A673 (cell line): ENCODE measurements around the gene FITM2. TPM values are rescaled to one million over a fixed set of nuclear protein-coding genes. Genes with fewer than 3 reads are reported as not detected.
A peak's percentile ranks its signal among the peaks of the same experiment; 100 is the strongest.

Experiments used
- BruUV-seq: library from RNA; stranded (reverse); fragments of 400-500 nt; replicated peaks from 2 replicates; lab custom pipeline; 2021; lab: Mats Ljungman, UMichigan
- CTCF ChIA-PET: fragments of 300-600 bp; sonication (Branson Sonifier 250); formaldehyde crosslinking; loops from one replicate; lab custom pipeline; 2022; ENCODE audit warnings: antibody characterized with exemption; lab: Charles Lee
- POLR2A ChIA-PET: fragments of 300-600 bp; sonication (Branson Sonifier 250); formaldehyde crosslinking; loops from one replicate; lab custom pipeline; 2022; ENCODE audit warnings: antibody characterized with exemption; ENCODE audit not compliant: low non-redundant PET; lab: Charles Lee
- DNase-seq: peaks from one replicate; pipeline ENCODE4 v3.0.0-alpha.2; 2015; ENCODE audit warnings: low spot score
- H3K27ac ChIP-seq: fragments of 200-600 bp; sonication (generic); 2 replicates; pipeline ENCODE4 v1.5.1; 2016; ENCODE audit warnings: mixed run types, low read depth, mild to moderate bottlenecking, mixed read lengths, antibody characterized with exemption, low read length; ENCODE audit not compliant: poor library complexity, severe bottlenecking
- H3K27me3 ChIP-seq: fragments of 200-600 bp; sonication (generic); replicated peaks from 2 replicates; pipeline ENCODE4 v1.6.1; 2017; ENCODE audit warnings: mixed run types, low read depth, mild to moderate bottlenecking, mixed read lengths, antibody characterized with exemption, low read length; ENCODE audit not compliant: insufficient read depth, poor library complexity
- H3K36me3 ChIP-seq: fragments of 200-600 bp; sonication (generic); 2 replicates; pipeline ENCODE4 v1.6.1; 2016; ENCODE audit warnings: mixed run types, mild to moderate bottlenecking, mixed read lengths, antibody characterized with exemption, low read length; ENCODE audit not compliant: insufficient read depth, poor library complexity, severe bottlenecking
- H3K4me1 ChIP-seq: fragments of 200-600 bp; sonication (generic); 2 replicates; pipeline ENCODE4 v1.6.1; 2017; ENCODE audit warnings: mixed run types, mild to moderate bottlenecking, mixed read lengths, antibody characterized with exemption, low read length; ENCODE audit not compliant: insufficient read depth, poor library complexity, severe bottlenecking
- H3K4me3 ChIP-seq: fragments of 200-600 bp; sonication (generic); 2 replicates; pipeline ENCODE4 v1.5.1; 2016; ENCODE audit warnings: low read depth, mixed run types, mild to moderate bottlenecking, mixed read lengths, low read length; ENCODE audit not compliant: poor library complexity, severe bottlenecking
- H3K9me3 ChIP-seq: fragments of 200-600 bp; sonication (generic); 2 replicates; pipeline ENCODE4 v1.6.1; 2016; ENCODE audit warnings: mixed run types, low read depth, mild to moderate bottlenecking, mixed read lengths, antibody characterized with exemption, low read length; ENCODE audit not compliant: poor library complexity, severe bottlenecking
- EZH2 ChIP-seq: fragments of 200-600 bp; sonication (generic); IDR thresholded peaks from 2 replicates; pipeline ENCODE4 v1.6.1; 2017; ENCODE audit warnings: borderline replicate concordance, low read depth, mild to moderate bottlenecking, mixed read lengths, antibody characterized with exemption, low read length; ENCODE audit not compliant: poor library complexity, severe bottlenecking
- intact Hi-C: fragments of 100-400 bp; cut with micrococcal nuclease; formaldehyde crosslinking; loops from one replicate; pipeline ENCODE4 v1.10.0; 2022; ENCODE audit not compliant: unreplicated experiment
- total RNA-seq: library from RNA; stranded (reverse); gene quantifications from 2 replicates; pipeline ENCODE4 v1.2.3, GENCODE V29; 2021
- TF ChIP-seq, protein P1 (sequence below): fragments of 300-800, 200-600 bp; sonication (generic); conservative IDR thresholded peaks from 2 replicates; pipeline ENCODE4 v1.5.1; 2017; ENCODE audit warnings: low read depth, mild to moderate bottlenecking, antibody characterized with exemption, low read length, moderate library complexity, mixed read lengths

The FITM2 gene
- total RNA-seq, 1 experiment from 2014 or later: 5.7 TPM

- ChIA-PET CTCF (no interaction called here), POLR2A (no interaction called here)
- Histone ChIP-seq H3K4me1 (no peaks in the 10 kb centered on the region), H3K27me3 (peaks cover 3% of the 10 kb centered on the region), H3K27ac (no peak overlapping the region), H3K9me3 (no peaks in the 10 kb centered on the region), H3K4me3 (no peak overlapping the region), H3K36me3 (no peaks in the 10 kb centered on the region)
- TF ChIP-seq EZH2: no peak
- TF ChIP-seq, protein P1, sequence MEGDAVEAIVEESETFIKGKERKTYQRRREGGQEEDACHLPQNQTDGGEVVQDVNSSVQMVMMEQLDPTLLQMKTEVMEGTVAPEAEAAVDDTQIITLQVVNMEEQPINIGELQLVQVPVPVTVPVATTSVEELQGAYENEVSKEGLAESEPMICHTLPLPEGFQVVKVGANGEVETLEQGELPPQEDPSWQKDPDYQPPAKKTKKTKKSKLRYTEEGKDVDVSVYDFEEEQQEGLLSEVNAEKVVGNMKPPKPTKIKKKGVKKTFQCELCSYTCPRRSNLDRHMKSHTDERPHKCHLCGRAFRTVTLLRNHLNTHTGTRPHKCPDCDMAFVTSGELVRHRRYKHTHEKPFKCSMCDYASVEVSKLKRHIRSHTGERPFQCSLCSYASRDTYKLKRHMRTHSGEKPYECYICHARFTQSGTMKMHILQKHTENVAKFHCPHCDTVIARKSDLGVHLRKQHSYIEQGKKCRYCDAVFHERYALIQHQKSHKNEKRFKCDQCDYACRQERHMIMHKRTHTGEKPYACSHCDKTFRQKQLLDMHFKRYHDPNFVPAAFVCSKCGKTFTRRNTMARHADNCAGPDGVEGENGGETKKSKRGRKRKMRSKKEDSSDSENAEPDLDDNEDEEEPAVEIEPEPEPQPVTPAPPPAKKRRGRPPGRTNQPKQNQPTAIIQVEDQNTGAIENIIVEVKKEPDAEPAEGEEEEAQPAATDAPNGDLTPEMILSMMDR: peak; percentile 11; the same call in 1 of the 2 replicates
- no peak for DNase-seq
- intact Hi-C loops: no loop called here
- no TSS peak for BruUV-seq
Measured at GRCh38 chr20:44253528-44253927, 57.5 kb downstream of the FITM2 start.

Other genes with a start within 250 kb of the FITM2 start
- gene JPH2, start 124.0 kb downstream of the FITM2 start, total RNA-seq: 1.0 and 1.1 TPM in 2 replicates
- gene OSER1, start 100.4 kb downstream of the FITM2 start, total RNA-seq: 40.7 and 50.5 TPM in 2 replicates
- gene GDAP1L1, start 63.9 kb downstream of the FITM2 start, total RNA-seq: 0.54 and 0.68 TPM in 2 replicates
- gene R3HDML, start 25.8 kb upstream of the FITM2 start, total RNA-seq: not detected in 2 replicates
- gene HNF4A, start 44.5 kb upstream of the FITM2 start, total RNA-seq: not detected in 2 replicates
- 14.3 and 14.6 TPM in 2 replicates for gene TTPAL, start 164.7 kb upstream of the FITM2 start, total RNA-seq
- gene SERINC3, start 210.9 kb upstream of the FITM2 start, total RNA-seq: 48.7 and 50.5 TPM in 2 replicates